Smooth muscle cell (in vitro differentiated cells): ENCODE data around the gene POLN. TPM values are rescaled to one million over a fixed set of nuclear protein-coding genes. Genes with fewer than 3 reads are reported as not detected.
"Not testable (repeated sequence)": the region's sequence is repeated elsewhere in the genome, so short reads cannot be mapped to it uniquely, and the experiment has no call there.

Source experiments
- DNase-seq: peaks from one replicate; lab custom pipeline; 2025; ENCODE audit not compliant: unreplicated experiment; lab: John Stamatoyannopoulos, UW
- H2AFZ ChIP-seq: fragments of 200-600 bp; sonication (generic); 2 replicates; pipeline ENCODE4 v1.6.0; 2016; ENCODE audit warnings: antibody characterized with exemption, low read depth, mild to moderate bottlenecking
- H3F3A ChIP-seq: fragments of 200-600 bp; sonication (generic); 2 replicates; pipeline ENCODE4 v1.6.0; 2017; ENCODE audit warnings: antibody characterized with exemption, low read depth
- H3K27ac ChIP-seq: fragments of 200-600 bp; sonication (generic); 2 replicates; pipeline ENCODE4 v1.5.1; 2016; ENCODE audit warnings: low read depth, mild to moderate bottlenecking
- H3K27me3 ChIP-seq: fragments of 200-600 bp; sonication (generic); 2 replicates; pipeline ENCODE4 v1.6.1; 2016; ENCODE audit warnings: low read depth, mild to moderate bottlenecking
- H3K36me3 ChIP-seq: fragments of 200-600 bp; sonication (generic); 2 replicates; pipeline ENCODE4 v1.5.1; 2016; ENCODE audit warnings: low read depth
- H3K4me1 ChIP-seq: fragments of 200-600 bp; sonication (generic); 2 replicates; pipeline ENCODE4 v1.5.1; 2016; ENCODE audit warnings: low read depth
- H3K4me2 ChIP-seq: fragments of 200-600 bp; sonication (generic); 2 replicates; pipeline ENCODE4 v1.6.0; 2016; ENCODE audit warnings: mild to moderate bottlenecking
- H3K4me3 ChIP-seq: fragments of 200-600 bp; sonication (generic); 2 replicates; pipeline ENCODE4 v1.5.1; 2016; ENCODE audit warnings: mild to moderate bottlenecking
- H3K79me2 ChIP-seq: fragments of 200-600 bp; sonication (generic); 2 replicates; pipeline ENCODE4 v1.6.0; 2016; ENCODE audit warnings: low read depth, mild to moderate bottlenecking
- H3K9ac ChIP-seq: fragments of 200-600 bp; sonication (generic); 2 replicates; pipeline ENCODE4 v1.6.0; 2016; ENCODE audit warnings: low read depth
- H3K9me3 ChIP-seq: fragments of 200-600 bp; sonication (generic); replicated peaks from 2 replicates; pipeline ENCODE4 v1.5.1; 2016; ENCODE audit warnings: low read depth
- H4K20me1 ChIP-seq: fragments of 200-600 bp; sonication (generic); 2 replicates; pipeline ENCODE4 v1.6.0; 2016; ENCODE audit warnings: low read depth
- WGBS: methylation state at CpG from one replicate; pipeline ENCODE4 v1.1.7; 2016; ENCODE audit warnings: low lambda C conversion rate; 5-methylcytosine and 5-hydroxymethylcytosine counted together
- polyA plus RNA-seq: library from polyadenylated mRNA; unstranded; fragments of >200 nt; fragmentation: Nextera tagmentation; extraction: Ambion mirVana; gene quantifications from 2 replicates; pipeline ENCODE4 v1.2.1, GENCODE V29; 2016
- total RNA-seq: library from RNA; depleted of rRNA; stranded (reverse); fragments of >200 nt; gene quantifications from 2 replicates; pipeline ENCODE4 v1.2.3, GENCODE V29; 2014
- TF ChIP-seq, protein P1 (sequence below): fragments of 200-600 bp; sonication (generic); IDR thresholded peaks from 2 replicates; pipeline ENCODE4 v1.5.1; 2017; ENCODE audit warnings: borderline replicate concordance, mild to moderate bottlenecking, antibody characterized with exemption; ENCODE audit not compliant: insufficient read depth, poor library complexity, severe bottlenecking

The POLN gene
- total and polyA plus RNA-seq, 2 experiments from 2014 or later: 0.35 to 3.0 TPM

DNA sequence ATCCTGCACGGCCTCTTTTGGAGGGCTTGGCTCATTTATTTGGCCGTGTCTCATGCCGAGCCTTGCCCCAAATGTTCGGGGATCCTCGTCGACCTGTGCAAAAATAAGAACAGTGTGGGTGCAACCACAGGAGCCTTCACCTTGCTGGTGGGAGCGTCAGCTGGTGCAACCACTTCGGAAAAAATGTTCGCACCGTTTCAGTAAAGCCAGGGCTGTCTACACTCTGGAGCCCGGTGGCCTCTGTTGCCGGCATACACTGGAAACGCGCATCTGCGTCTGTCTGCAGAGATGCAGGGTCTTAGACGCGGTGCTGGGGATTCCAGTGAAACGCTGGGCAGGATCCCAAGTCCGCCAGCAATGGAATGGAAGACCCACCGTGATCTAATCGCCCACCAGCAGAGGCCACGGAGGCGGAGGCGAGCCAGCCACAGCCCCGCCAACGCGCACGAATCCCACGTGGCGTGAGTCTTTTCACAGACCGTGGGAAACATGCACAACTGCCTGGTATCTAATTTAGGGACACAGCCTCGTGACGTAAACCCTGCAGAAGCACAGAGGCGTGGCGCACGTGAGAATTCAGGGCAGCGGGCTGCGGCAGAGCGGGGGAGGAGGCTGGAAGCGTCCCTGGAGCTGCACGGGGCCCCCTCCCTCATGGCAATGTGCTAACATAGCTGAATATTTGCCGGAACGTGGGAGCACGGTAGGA, 33.8 kb upstream of the POLN start:
- Histone ChIP-seq H3K79me2 (no peaks in the 10 kb centered on the region), H3F3A (no peaks in the 10 kb centered on the region), H3K4me1 (no peaks in the 10 kb centered on the region), H3K27ac (no peak overlapping the region), H3K9ac (no peak overlapping the region), H3K4me2 (no peak overlapping the region), H3K27me3 (no peaks in the 10 kb centered on the region), H3K36me3 (no peaks in the 10 kb centered on the region), H4K20me1 (no peaks in the 10 kb centered on the region), H3K9me3 (no peaks in the 10 kb centered on the region), H2AFZ (no peak overlapping the region), H3K4me3 (no peak overlapping the region)
- TF ChIP-seq, protein P1, sequence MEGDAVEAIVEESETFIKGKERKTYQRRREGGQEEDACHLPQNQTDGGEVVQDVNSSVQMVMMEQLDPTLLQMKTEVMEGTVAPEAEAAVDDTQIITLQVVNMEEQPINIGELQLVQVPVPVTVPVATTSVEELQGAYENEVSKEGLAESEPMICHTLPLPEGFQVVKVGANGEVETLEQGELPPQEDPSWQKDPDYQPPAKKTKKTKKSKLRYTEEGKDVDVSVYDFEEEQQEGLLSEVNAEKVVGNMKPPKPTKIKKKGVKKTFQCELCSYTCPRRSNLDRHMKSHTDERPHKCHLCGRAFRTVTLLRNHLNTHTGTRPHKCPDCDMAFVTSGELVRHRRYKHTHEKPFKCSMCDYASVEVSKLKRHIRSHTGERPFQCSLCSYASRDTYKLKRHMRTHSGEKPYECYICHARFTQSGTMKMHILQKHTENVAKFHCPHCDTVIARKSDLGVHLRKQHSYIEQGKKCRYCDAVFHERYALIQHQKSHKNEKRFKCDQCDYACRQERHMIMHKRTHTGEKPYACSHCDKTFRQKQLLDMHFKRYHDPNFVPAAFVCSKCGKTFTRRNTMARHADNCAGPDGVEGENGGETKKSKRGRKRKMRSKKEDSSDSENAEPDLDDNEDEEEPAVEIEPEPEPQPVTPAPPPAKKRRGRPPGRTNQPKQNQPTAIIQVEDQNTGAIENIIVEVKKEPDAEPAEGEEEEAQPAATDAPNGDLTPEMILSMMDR: no peak
- no peak for DNase-seq
- 93% methylated on average over 44 of the region's 44 CpGs for WGBS

DNA sequence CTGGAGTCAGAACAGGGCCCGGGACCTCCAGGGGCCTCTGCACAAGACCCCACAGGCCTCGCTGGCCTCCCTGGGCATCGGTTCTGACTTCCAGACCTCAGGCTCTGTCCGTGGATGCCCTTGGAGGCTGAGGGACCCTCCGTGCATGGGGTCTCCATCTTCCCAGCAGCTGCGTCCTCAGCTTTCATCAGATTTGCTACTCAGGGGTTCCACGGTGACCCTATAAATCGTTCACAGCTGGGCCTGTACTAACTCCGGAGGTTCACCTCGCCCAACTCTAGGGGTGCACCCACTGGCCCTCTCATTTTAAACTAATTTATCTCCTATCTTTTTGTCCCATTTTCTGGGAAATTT, 33.1 kb upstream of the POLN start:
- not testable (repeated sequence) for H3K9ac ChIP-seq, H3K4me2 ChIP-seq, H3F3A ChIP-seq, H3K4me1 ChIP-seq, H3K9me3 ChIP-seq, DNase-seq, H3K4me3 ChIP-seq, H3K27me3 ChIP-seq, H3K36me3 ChIP-seq, H3K79me2 ChIP-seq, H4K20me1 ChIP-seq, H2AFZ ChIP-seq, H3K27ac ChIP-seq
- 93% methylated on average over 10 of the region's 10 CpGs for WGBS

DNA sequence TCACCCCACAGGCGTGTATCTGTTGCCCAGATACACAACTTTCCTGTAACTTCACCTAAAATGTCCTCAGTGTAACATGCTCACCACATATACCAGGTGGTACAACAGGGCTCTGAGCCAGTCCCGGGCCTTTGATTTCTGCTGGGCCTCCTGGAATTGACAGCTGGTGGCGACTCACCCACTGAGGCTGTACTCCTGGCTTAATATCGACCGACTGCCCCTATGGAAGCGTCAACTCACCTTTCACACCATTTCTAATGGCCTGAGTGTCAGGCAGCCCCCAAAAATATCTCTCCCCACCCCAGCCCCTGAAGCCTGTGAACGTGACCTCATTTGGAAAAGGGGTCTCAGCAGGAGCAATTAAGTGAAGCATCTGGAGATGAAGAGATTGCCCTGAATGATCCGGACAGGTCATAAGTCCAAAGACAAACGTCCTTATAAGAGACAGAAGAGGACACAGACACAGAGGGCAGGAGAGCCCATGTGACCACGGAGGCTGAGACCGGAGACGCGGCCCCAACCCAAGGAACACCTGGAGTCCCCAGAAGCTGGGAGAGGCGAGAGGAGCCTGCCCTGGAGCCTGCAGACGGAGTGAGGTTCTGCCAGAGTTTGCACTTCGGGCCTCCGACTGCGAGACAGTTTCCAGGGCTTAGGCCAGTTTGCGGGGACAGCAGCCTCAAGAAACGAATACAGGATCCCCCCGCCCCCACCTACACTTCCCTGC, 32.6 kb upstream of the POLN start:
- 91% methylated on average over 21 of the region's 21 CpGs for WGBS
- TF ChIP-seq, protein P1: no peak

DNA sequence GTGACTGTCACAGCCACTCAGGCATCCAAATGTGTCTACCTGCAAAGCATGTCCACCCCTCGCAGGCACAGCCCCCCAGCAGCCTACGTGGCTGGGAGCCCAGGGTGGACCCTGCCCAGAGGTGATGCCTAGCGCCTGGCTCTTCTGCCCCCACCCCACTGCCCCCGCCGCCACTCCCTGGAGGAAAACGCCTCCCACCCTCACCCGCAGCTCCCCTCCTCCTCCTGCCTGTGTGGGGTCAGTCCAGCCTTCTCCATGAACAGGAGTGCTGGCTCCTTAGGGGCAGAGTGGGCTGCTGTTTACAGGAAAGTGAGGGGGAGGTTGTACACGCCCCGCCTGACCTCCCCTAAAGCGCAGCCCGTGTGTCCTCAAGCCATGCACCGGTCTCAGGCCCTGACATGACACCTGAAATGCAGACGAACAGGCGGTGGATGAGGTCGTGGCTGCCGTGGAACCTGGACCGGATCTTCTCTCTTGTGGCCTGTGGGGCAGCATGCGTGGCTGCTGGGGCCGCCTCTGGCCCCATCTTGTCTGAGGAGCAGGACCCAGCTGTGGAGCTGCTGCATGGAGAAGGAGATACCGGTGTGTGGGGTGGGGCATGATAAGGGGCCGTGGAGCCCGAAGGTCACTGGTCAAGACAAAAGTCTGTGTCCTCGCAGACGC, 31.9 kb upstream of the POLN start:
- Histone ChIP-seq H3K9me3 (no peaks in the 10 kb centered on the region), H3K4me2 (no peak overlapping the region), H3K4me3 (no peak overlapping the region), H3K4me1 (no peaks in the 10 kb centered on the region), H3K9ac (no peak overlapping the region), H3K27me3 (no peaks in the 10 kb centered on the region), H3K27ac (no peak overlapping the region), H3F3A (no peaks in the 10 kb centered on the region), H3K36me3 (no peaks in the 10 kb centered on the region), H3K79me2 (no peaks in the 10 kb centered on the region), H2AFZ (no peak overlapping the region), H4K20me1 (no peaks in the 10 kb centered on the region)
- DNase-seq: no peak
- 88% methylated on average over 19 of the region's 24 CpGs for WGBS
- TF ChIP-seq, protein P1: no peak

More for the DNA sequence above, 32.6 kb upstream of the POLN start:
- no peaks in the 10 kb centered on the region for H3K27me3 ChIP-seq
- no peaks in the 10 kb centered on the region for H3K79me2 ChIP-seq
- no peak overlapping the region for H2AFZ ChIP-seq
- H4K20me1 ChIP-seq: no peaks in the 10 kb centered on the region
- no peak overlapping the region for H3K9ac ChIP-seq
- H3F3A ChIP-seq: no peaks in the 10 kb centered on the region
- no peak overlapping the region for H3K4me3 ChIP-seq
- no peak overlapping the region for H3K27ac ChIP-seq
- H3K36me3 ChIP-seq: no peaks in the 10 kb centered on the region
- H3K4me1 ChIP-seq: no peaks in the 10 kb centered on the region
- no peak overlapping the region for H3K4me2 ChIP-seq
- DNase-seq: no peak
- no peaks in the 10 kb centered on the region for H3K9me3 ChIP-seq
